GM12878 (cell line): ENCODE data around the gene IRF8.

Source experiments
- CEBPB ChIP-seq, 2 experiments: fragments of 150-350 bp in 1 of 2; IDR thresholded peaks; 2 replicates each; pipeline ENCODE4 v1.6.1; 2012 to 2014; ENCODE audit warnings: low read depth in 2 of 2, low read length in 2 of 2, borderline replicate concordance in 1 of 2, inconsistent platforms in 1 of 2
- EZH2 ChIP-seq: IDR thresholded peaks from 2 replicates; pipeline ENCODE4 v1.6.1; 2012; ENCODE audit warnings: low read depth, mild to moderate bottlenecking, control low read depth, inconsistent platforms, low read length, borderline replicate concordance; ENCODE audit not compliant: control insufficient read depth
- RAD21 ChIP-seq: IDR thresholded peaks from 2 replicates; pipeline ENCODE4 v1.6.1; 2011; ENCODE audit warnings: mild to moderate bottlenecking, low read depth, low read length, moderate library complexity; ENCODE audit not compliant: insufficient read depth
- STAT1 ChIP-seq: fragments of 450-650 bp; conservative IDR thresholded peaks from 2 replicates; pipeline ENCODE4 v1.6.1; 2014; ENCODE audit warnings: antibody characterized with exemption, mild to moderate bottlenecking
- ZBTB33 ChIP-seq: fragments of 450-650 bp; IDR thresholded peaks from 2 replicates; pipeline ENCODE4 v1.6.1; 2017; ENCODE audit warnings: mild to moderate bottlenecking
- ZNF24 ChIP-seq: fragments of 450-650 bp; IDR thresholded peaks from 2 replicates; pipeline ENCODE4 v1.6.1; 2017; ENCODE audit warnings: antibody characterized with exemption, mild to moderate bottlenecking

GRCh38 chr16:85880861-85881260 lies 18.1 kb upstream of the IRF8 start:
- no peak for TF ChIP-seq ZBTB33
- no peak for TF ChIP-seq ZNF24
- TF ChIP-seq EZH2 = no peak
- no peak for TF ChIP-seq STAT1
- TF ChIP-seq CEBPB (IDR thresholded peaks at IDR 0.05; ENCODE audit: borderline replicate concordance in 1 of 2, low read depth in 2 of 2, low read length in 2 of 2) = no peak
- no peak for TF ChIP-seq RAD21
